HepG2 (cell line): ENCODE data around the gene SDK1.

Experiments
- CTCF ChIP-seq: sonication (generic); formaldehyde crosslinking; IDR thresholded peaks from 2 replicates; pipeline ENCODE4 v1.5.0; 2020; ENCODE audit warnings: mild to moderate bottlenecking, missing genetic modification reagents, moderate library complexity
- GATA4 ChIP-seq: sonication (generic); IDR thresholded peaks from 2 replicates; pipeline ENCODE4 v1.6.1; 2016; ENCODE audit warnings: antibody characterized with exemption, low read depth, borderline replicate concordance
- GLI4 ChIP-seq: sonication (generic); formaldehyde crosslinking; IDR thresholded peaks from 2 replicates; pipeline ENCODE4 v1.5.1; 2020; ENCODE audit warnings: missing genetic modification reagents, mild to moderate bottlenecking, moderate library complexity, borderline replicate concordance
- HDAC2 ChIP-seq: sonication (generic); formaldehyde crosslinking; IDR thresholded peaks from 2 replicates; pipeline ENCODE4 v1.4.0; 2020; ENCODE audit warnings: missing genetic modification reagents
- IRF2 ChIP-seq: IDR thresholded peaks from 2 replicates; pipeline ENCODE4 v1.6.1; 2018; ENCODE audit warnings: missing genetic modification reagents, missing compliant biosample characterization
- POLR2AphosphoS5 ChIP-seq: IDR thresholded peaks from 2 replicates; pipeline ENCODE4 v1.6.1; 2012; ENCODE audit warnings: low read depth, low read length
- RFX3 ChIP-seq: IDR thresholded peaks from 2 replicates; pipeline ENCODE4 v1.6.1; 2016; ENCODE audit warnings: missing biosample characterization, missing genetic modification reagents
- U2AF1 ChIP-seq: fragments of 200-400 bp; formaldehyde crosslinking; optimal IDR thresholded peaks from 2 replicates; pipeline ENCODE3; 2017; ENCODE audit warnings: mild to moderate bottlenecking, low read depth, low read length
- ZNF121 ChIP-seq: sonication (generic); formaldehyde crosslinking; IDR thresholded peaks from 2 replicates; pipeline ENCODE4 v1.5.0; 2020; ENCODE audit warnings: mild to moderate bottlenecking, missing genetic modification reagents
- ZNF234 ChIP-seq: sonication (generic); formaldehyde crosslinking; conservative IDR thresholded peaks from 2 replicates; pipeline ENCODE4 v1.5.1; 2020; ENCODE audit warnings: mild to moderate bottlenecking, missing genetic modification reagents
- ZNF235 ChIP-seq: sonication (generic); formaldehyde crosslinking; IDR thresholded peaks from 2 replicates; pipeline ENCODE4 v1.8.1; 2023; ENCODE audit warnings: mild to moderate bottlenecking, missing genetic modification reagents, borderline replicate concordance
- ZNF292 ChIP-seq: sonication (generic); formaldehyde crosslinking; IDR thresholded peaks from 2 replicates; pipeline ENCODE4 v1.8.1; 2022; ENCODE audit warnings: mild to moderate bottlenecking, low read depth, missing genetic modification reagents, borderline replicate concordance
- ZNF513 ChIP-seq: sonication (generic); formaldehyde crosslinking; conservative IDR thresholded peaks from 2 replicates; pipeline ENCODE4 v1.5.0; 2020; ENCODE audit warnings: missing genetic modification reagents
- ZSCAN22 ChIP-seq: sonication (generic); formaldehyde crosslinking; IDR thresholded peaks from 2 replicates; pipeline ENCODE4 v1.4.0; 2020; ENCODE audit warnings: mild to moderate bottlenecking, missing genetic modification reagents

- TF ChIP-seq ZNF121 (no peak), U2AF1 (no peak), POLR2AphosphoS5 (no peak), CTCF (no peak), ZNF513 (CRISPR knock-in tag) (no peak), ZNF292 (CRISPR knock-in tag) (no peak), GATA4 (no peak), GLI4 (CRISPR knock-in tag) (no peak), RFX3 (no peak), ZSCAN22 (CRISPR knock-in tag) (no peak), ZNF235 (CRISPR knock-in tag) (no peak), IRF2 (no peak), ZNF234 (CRISPR knock-in tag) (no peak), HDAC2 (CRISPR knock-in tag) (no peak)
Measured at GRCh38 chr7:3909128-3909527, 608.1 kb downstream of the SDK1 start.
